KOPT-K1 (cell line): ENCODE measurements around the gene C1QTNF3.
"Not testable (repeated sequence)": the region's sequence is repeated elsewhere in the genome, so short reads cannot be mapped to it uniquely, and the experiment has no call there.

Experiments used
- H3K27ac ChIP-seq: fragments of 200-600 bp; sonication (generic); 2 replicates; pipeline ENCODE4 v1.5.1; 2016; ENCODE audit warnings: antibody characterized with exemption, mild to moderate bottlenecking, low read depth, low read length; ENCODE audit not compliant: poor library complexity, severe bottlenecking
- H3K36me3 ChIP-seq: fragments of 200-600 bp; sonication (generic); 2 replicates; pipeline ENCODE4 v1.5.1; 2017; ENCODE audit warnings: antibody characterized with exemption, mild to moderate bottlenecking, low read length, moderate library complexity; ENCODE audit not compliant: insufficient read depth
- H3K9me3 ChIP-seq: fragments of 200-600 bp; sonication (generic); 2 replicates; pipeline ENCODE4 v1.5.1; 2017; ENCODE audit warnings: antibody characterized with exemption, low read length, mild to moderate bottlenecking; ENCODE audit not compliant: insufficient read depth, poor library complexity, severe bottlenecking

C1QTNF3 gene

GRCh38 chr5:34017254-34017653 is 25.8 kb downstream of the C1QTNF3 start:
- H3K27ac ChIP-seq, result no peak overlapping the region
- H3K36me3 ChIP-seq, result peaks cover 37% of the 10 kb centered on the region
- H3K9me3 ChIP-seq, result no peaks in the 10 kb centered on the region

GRCh38 chr5:34016750-34017149 is 26.3 kb downstream of the C1QTNF3 start:
- Histone ChIP-seq H3K9me3 (no peaks in the 10 kb centered on the region), H3K27ac (no peak overlapping the region), H3K36me3 (peaks cover 37% of the 10 kb centered on the region)

GRCh38 chr5:34016222-34016621 is 26.8 kb downstream of the C1QTNF3 start:
- H3K36me3 ChIP-seq, result peaks cover 35% of the 10 kb centered on the region

GRCh38 chr5:34015120-34015822 is 27.7 kb downstream of the C1QTNF3 start:
- no peaks in the 10 kb centered on the region for H3K9me3 ChIP-seq
- H3K27ac ChIP-seq, result no peak overlapping the region
- peaks cover 26% of the 10 kb centered on the region for H3K36me3 ChIP-seq

More at GRCh38 chr5:34016222-34016621, 26.8 kb downstream of the C1QTNF3 start:
- no peaks in the 10 kb centered on the region for H3K9me3 ChIP-seq
- no peak overlapping the region for H3K27ac ChIP-seq

GRCh38 chr5:34014626-34015025 is 28.4 kb downstream of the C1QTNF3 start:
- no peaks in the 10 kb centered on the region for H3K9me3 ChIP-seq
- H3K36me3 ChIP-seq, result peaks cover 19% of the 10 kb centered on the region
- H3K27ac ChIP-seq, result no peak overlapping the region

GRCh38 chr5:34013547-34013946 is 29.5 kb downstream of the C1QTNF3 start:
- H3K36me3 ChIP-seq, result peaks cover 9% of the 10 kb centered on the region; the same call in 1 of the 2 replicates
- H3K27ac ChIP-seq, result no peak overlapping the region
- H3K9me3 ChIP-seq, result no peaks in the 10 kb centered on the region

- Histone ChIP-seq H3K36me3 (peaks cover 4% of the 10 kb centered on the region; the same call in 1 of the 2 replicates), H3K27ac (no peak overlapping the region), H3K9me3 (no peaks in the 10 kb centered on the region)
These were observed 30.2 kb downstream of the C1QTNF3 start for GRCh38 chr5:34012791-34013190.

GRCh38 chr5:34011536-34011935 is 31.5 kb downstream of the C1QTNF3 start:
- Histone ChIP-seq H3K27ac (no peak overlapping the region), H3K9me3 (no peaks in the 10 kb centered on the region), H3K36me3 (no peaks in the 10 kb centered on the region)

- not testable (repeated sequence) for H3K9me3 ChIP-seq, H3K27ac ChIP-seq, H3K36me3 ChIP-seq
These were observed 32.9 kb downstream of the C1QTNF3 start for GRCh38 chr5:34010146-34010545.

- Histone ChIP-seq H3K36me3 (no peaks in the 10 kb centered on the region), H3K9me3 (no peaks in the 10 kb centered on the region), H3K27ac (no peak overlapping the region)
These were observed 33.4 kb downstream of the C1QTNF3 start for GRCh38 chr5:34009610-34010009.

- peak overlapping the region; percentile 81 for H3K27ac ChIP-seq
- H3K36me3 ChIP-seq, result peaks cover 4% of the 10 kb centered on the region; the same call in 1 of the 2 replicates
- H3K9me3 ChIP-seq, result no peaks in the 10 kb centered on the region
These were observed 34.2 kb downstream of the C1QTNF3 start for GRCh38 chr5:34008802-34009201.

- H3K36me3 ChIP-seq, result peaks cover 13% of the 10 kb centered on the region; the same call in 1 of the 2 replicates
- no peaks in the 10 kb centered on the region for H3K9me3 ChIP-seq
- H3K27ac ChIP-seq, result peak within 1 kb of the TSS; percentile 81
These were observed 35.1 kb downstream of the C1QTNF3 start, which contains the start of gene AMACR for GRCh38 chr5:34007621-34008600. Gene AMACR, minus strand, starts transcription at chr5:34008050. Its CDS starts 31 bp downstream, at chr5:34008019.

- H3K9me3 ChIP-seq, result no peaks in the 10 kb centered on the region
- H3K27ac ChIP-seq, result peak overlapping the region; percentile 81
- peaks cover 18% of the 10 kb centered on the region; the same call in 1 of the 2 replicates for H3K36me3 ChIP-seq
These were observed 35.8 kb downstream of the C1QTNF3 start for GRCh38 chr5:34007201-34007620.

- Histone ChIP-seq H3K36me3 (peaks cover 18% of the 10 kb centered on the region; the same call in 1 of the 2 replicates), H3K27ac (no peak overlapping the region), H3K9me3 (no peaks in the 10 kb centered on the region)
These were observed 37.3 kb downstream of the C1QTNF3 start for GRCh38 chr5:34005681-34006080.

GRCh38 chr5:34005211-34005610 is 37.8 kb downstream of the C1QTNF3 start:
- Histone ChIP-seq H3K9me3 (no peaks in the 10 kb centered on the region), H3K27ac (no peak overlapping the region), H3K36me3 (peaks cover 18% of the 10 kb centered on the region; the same call in 1 of the 2 replicates)
